ENCODE measurements around the gene F2RL1. TPM values are rescaled to one million over a fixed set of nuclear protein-coding genes. Genes with fewer than 3 reads are reported as not detected.
"Not testable (repeated sequence)": the region's sequence is repeated elsewhere in the genome, so short reads cannot be mapped to it uniquely, and the experiment has no call there.

Gene F2RL1
- polyA plus RNA-seq, 3 donors, result 38.2 to 43.0 (median 41.5) TPM

DNA sequence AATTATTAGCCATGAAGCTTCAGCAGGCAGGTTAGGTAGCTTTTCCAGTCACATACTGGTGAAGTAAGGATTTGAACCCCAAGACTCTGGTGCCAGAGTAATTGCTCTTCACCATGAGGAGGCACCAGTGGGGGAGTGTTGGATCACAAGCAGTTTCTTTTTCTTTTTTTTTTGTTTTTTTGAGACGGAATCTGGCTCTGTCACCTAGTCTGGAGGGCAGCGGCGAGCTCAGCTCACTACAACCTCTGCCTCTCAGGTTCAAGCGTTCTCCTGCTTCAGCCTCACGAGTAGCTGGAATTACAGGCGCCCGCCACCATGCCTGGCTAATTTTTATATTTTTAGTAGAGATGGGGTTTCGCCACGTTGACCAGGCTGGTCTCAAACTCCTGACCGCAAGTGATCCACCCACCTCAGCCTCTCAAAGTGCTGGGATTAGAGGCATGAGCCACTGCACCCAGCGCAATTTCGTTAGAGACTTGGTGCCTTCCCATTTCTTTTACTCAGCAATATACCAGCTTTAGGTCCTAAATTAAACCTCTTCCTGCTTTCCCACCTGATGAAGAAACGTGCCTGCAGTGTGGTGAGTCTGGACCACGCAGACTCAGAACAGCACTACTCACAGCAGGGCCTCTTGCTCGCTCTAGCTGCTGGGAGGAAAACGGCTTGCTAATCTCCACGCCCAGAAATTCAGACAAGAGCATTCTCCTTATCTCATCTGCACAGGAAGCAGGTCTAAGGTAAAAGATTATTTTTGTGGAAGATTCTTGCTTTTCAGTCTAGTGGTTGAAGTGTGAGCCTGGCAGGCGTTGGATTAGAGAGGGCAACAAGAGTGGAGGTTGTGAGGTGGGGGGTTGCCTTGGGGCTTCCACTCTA is 30.8 kb downstream of the F2RL1 start, which contains the start of gene S100Z:
Gene S100Z (plus strand): TSS at position 596 of the 873 bp plus-strand sequence. CDS start 25,346 bp downstream, outside the sequence.
- DNase-seq (ENCODE audit: low read depth in 3 of 3, low spot score in 2 of 3), result no peak

DNA sequence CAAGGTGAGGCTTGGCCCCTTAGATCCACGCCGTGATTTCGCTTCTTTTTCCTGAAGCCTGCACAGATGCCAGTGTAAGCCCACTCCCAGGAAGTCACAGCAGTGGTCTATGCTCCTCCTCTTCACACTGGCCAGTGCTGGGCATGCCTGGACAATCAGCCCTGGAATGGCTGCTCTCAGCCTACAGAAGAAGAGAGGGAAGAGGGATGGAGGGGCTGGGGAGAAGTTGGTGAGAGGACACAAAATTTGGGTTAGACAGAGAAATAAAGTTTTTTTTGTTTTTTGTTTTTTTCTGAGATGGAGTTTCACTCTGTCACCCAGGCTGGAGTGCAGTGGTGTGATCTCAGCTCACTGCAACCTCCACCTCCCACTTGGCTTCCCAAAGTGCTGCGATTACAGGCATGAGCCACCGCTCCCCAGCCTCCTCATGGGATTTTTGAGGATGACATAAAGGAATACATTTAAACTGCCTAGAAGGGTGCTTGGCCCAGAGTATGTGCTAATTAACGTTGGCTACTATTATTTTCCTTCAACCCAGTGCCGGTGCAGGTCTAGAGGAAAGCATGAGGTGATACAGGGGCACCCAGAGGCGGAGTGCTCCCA is 31.8 kb downstream of the F2RL1 start:
- no peak for DNase-seq (ENCODE audit: low read depth in 3 of 3, low spot score in 2 of 3)

DNA sequence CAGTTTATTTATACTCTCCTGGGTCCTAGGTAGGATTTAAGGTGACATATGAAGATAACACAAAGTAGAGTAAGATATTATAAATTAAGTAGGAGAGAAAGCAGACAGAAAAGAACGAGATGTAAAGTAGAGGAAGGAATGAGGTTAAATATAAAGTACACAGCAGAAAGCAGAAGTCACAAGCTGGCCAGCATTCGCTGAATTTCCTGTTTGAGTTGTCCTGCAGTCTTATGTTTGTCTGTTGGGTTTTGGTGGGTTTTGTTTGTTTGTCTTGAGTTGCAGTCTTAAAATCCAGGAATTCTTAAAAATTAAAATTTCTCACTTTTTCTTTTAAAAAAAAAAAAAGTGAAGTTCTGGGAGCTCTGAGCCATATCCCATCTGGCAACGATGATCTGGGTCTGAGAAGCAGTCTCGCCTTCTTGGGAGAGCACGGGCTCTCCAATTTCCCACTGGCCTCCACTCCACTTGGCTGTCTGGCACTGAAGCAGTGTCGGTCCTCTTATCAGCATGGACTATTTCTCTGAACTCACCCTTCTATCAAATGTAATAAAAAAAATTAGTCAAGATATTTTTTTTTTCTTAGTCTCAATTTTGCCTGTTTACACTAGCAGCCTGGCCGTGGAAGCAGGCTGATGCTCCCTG is 33.0 kb downstream of the F2RL1 start:
- no peak for DNase-seq (ENCODE audit: low read depth in 3 of 3, low spot score in 2 of 3)

DNA sequence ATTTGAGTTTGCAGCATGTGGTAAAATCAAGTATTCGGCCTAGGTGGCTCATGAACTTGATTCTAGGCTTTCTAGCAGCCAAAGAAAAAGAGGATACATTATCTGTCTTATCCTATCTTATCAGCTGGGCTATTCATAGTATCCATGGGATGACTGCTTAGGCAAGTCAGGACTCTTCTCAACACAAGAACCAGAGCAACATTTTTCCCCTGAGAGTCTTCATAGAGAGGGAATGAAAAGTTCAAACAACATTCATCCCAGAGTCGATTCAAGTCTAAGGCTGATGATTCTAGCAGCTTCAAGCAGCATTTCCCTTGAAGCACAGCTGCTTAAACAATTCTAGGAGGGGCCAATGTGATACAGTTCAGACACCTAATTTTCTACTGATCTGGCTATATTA is 33.9 kb downstream of the F2RL1 start:
- no peak for DNase-seq (ENCODE audit: low read depth in 3 of 3, low spot score in 2 of 3)

DNA sequence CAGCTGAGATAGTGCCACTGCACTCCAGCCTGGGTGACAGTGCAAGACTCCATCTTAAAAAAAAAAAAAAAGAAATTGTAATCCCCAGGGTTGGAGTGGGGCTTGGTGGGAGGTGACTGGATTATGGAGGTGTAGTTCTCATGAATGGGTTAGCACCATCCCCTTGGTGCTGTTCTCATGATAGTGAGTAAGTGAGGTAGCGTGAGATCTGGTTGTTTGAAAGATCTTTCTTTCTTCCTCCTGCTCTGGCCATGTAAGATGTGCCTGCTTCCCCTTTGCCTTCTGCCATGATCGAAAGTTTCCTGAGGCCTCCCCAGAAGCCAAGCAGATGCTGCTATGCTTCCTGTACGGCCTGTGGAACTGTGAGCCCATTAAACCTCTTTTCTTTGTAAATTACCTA is 34.9 kb downstream of the F2RL1 start:
- DNase-seq (ENCODE audit: low read depth in 3 of 3, low spot score in 2 of 3), result not testable (repeated sequence)

DNA sequence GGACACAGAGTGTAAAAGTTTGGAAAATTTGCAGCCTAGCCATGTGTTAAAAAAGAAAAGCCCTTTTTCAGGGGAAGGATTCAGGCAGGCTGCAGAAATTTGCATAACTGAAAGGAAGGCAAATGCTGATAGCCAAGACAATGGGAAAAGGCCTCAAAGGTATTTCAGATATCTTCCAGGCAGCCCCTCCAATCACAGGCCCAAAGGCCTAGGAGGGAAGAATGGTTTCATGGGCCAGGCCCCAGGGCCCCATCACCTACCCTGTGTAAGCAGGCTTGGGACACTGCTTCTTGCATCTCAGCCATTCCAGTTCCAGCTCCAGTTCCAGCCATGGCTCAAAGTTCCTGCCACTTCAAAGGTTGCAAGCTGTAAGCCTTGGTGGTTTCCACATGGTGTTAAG is 35.8 kb downstream of the F2RL1 start:
- DNase-seq (ENCODE audit: low read depth in 3 of 3, low spot score in 2 of 3), result no peak

DNA sequence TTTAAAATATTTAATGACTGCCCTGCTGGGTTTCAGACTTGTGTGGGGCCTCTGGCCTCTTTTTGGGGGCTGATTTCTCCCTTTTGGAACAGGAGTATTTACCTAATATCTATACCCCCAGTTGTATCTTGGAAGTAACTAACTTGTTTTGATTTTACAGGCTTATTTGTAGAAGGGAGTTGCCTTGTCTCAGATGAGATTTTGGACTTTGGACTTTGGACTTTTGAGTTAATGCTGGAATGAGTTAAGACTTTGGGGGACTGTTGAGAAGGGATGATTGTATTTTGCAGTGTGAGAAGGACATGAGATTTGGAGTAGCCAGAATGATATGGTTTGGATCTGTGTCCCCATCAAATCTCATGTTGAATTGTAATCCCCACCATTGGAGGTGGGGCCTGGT is 36.7 kb downstream of the F2RL1 start:
- DNase-seq (ENCODE audit: low read depth in 3 of 3, low spot score in 2 of 3), result not testable (repeated sequence)

DNA sequence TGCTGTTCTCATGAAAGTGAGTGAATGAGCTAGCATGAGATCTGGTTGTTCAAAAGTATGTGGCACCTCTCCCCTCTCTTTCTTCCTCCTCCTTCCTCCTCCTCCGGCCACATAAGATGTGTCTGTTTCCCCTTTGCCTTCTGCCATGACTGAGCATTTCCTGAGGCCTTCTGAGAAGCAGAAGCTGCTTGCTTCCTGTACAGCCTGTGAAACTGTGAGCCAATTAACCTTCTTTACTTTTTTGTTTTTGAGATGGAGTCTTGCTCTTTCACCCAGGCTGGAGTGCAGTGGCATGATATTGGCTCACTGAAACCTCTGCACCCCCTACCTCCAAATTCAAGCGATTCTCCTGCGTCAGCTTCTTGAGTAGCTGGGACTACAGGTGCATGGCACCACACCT is 37.1 kb downstream of the F2RL1 start:
- DNase-seq (ENCODE audit: low read depth in 3 of 3, low spot score in 2 of 3), result no peak

DNA sequence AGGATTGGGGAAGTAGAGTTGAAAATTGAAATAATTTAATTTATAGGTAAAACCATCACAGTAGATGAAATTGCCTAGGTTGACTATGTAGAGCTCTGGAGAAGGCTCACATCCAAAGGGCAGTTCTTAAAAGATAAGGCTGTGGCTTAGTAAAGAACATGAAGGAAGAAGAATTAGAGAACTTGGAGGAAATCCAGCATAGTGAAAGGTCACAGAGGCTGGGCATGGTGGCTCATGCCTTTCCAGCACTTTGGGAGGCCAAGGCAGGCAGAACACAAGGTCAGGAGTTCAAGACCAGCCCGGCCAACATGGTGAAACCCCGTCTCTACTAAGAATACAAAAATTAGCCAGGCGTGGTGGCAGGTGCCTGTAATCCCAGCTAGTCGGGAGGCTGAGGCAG is 38.0 kb downstream of the F2RL1 start:
- not testable (repeated sequence) for DNase-seq (ENCODE audit: low read depth in 3 of 3, low spot score in 2 of 3)

DNA sequence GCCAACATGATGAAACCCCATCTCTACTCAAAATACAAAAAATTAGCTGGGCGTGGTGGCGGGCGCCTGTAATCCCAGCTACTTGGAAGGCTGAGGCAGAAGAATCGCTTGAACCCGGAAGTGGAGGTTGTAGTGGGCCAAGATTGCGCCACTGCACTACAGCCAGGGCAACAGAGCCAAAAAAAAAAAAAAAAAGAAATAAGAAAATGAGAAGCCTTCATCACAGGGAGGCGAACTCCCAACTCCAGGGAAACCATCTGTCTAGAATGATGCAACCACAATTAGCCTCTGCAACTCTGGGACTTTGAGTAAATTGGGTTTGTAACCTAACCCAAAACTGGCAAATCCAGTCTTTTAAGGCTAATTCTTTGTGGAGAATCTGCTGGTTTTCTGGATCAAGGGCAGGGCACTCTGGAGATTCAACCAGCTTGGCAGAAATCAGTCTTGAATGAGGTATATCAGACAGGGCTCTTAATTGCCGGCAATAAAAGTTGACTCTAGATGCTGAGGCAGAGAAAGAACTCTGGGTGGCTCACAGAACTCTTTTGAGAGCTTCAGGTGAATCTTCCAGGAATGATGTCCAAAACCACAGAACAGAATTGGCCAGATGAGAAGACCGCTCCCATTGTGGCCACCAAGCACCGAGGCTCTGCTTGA is 40.9 kb downstream of the F2RL1 start:
- no peak for DNase-seq (ENCODE audit: low read depth in 3 of 3, low spot score in 2 of 3)

DNA sequence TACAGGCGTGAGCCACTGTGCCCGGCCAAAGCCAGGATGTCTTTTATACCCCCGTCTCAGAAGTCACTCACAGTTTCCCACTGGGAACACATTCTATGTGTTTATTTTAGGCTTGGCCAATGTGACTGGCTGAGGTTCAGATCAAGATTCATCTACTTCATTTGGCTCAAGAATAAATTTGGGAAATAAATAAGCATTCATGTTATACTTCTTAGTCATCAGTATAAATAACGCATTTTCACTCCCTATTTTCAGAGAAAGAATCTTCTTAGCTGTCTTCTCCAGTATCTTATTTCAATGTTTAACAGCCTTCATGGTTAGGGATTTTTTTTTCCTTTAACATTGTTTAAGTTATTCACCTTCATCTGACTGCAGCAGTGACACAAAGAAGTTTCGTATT is 42.8 kb downstream of the F2RL1 start:
- peak in 1 of 3 donors; percentile 5 for DNase-seq (ENCODE audit: low read depth in 3 of 3, low spot score in 2 of 3)

DNA sequence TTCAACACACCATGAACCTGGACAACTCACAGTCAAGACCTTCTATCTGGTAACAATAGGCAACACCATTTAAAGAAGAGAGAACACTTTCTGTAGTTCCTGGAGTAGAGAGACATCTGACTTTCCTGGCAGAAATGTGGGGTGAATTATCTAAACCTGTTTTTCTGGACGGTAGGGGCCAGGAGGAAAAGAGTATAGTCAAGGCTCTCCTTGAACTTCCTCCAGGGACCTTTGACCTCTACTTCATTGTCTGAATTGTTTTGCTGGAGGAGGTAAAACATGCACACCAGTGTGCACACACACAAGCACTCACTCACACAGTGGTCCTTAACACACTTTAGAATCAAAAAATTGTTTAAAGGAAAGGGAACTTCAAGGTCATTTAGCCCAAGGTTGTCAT is 44.2 kb downstream of the F2RL1 start:
- DNase-seq (ENCODE audit: low read depth in 3 of 3, low spot score in 2 of 3), result no peak

DNA sequence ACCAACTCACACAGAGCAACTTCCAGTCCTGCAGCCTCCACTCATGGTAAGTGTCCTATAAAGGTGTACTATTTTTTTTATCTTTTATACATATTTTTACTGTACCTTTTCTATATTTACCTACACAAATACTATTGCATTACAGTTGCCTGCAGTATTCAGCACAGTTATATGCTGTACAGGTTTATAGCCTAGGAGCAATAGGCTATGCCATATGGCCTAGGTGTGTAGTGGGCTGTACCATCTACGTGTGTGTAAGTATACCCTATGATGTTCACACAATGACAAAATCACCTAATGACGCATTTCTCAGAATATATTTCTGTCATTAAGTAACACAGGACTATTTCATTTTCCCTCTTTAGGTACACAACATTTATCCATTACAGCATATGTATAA is 47.7 kb downstream of the F2RL1 start:
- DNase-seq (ENCODE audit: low read depth in 3 of 3, low spot score in 2 of 3), result no peak

DNA sequence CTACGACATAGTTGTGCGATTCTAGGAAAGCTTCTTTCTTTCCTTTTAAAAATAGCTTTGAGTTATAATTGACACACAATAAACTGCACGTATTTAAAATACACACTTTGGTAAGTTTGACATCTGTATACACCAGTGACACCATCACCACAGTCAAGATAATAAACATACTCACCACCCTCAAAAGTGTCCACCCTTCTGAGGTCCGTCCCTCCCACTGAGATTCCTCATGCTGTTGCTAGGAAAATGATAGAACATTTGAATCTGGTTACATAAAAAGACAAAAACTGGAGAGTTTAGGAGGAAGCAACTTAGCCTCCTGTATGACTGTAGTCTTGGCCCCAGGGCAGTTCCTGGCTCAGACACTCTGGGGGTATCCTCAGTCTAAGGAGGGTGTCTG is 48.2 kb downstream of the F2RL1 start:
- no peak for DNase-seq (ENCODE audit: low read depth in 3 of 3, low spot score in 2 of 3)

DNA sequence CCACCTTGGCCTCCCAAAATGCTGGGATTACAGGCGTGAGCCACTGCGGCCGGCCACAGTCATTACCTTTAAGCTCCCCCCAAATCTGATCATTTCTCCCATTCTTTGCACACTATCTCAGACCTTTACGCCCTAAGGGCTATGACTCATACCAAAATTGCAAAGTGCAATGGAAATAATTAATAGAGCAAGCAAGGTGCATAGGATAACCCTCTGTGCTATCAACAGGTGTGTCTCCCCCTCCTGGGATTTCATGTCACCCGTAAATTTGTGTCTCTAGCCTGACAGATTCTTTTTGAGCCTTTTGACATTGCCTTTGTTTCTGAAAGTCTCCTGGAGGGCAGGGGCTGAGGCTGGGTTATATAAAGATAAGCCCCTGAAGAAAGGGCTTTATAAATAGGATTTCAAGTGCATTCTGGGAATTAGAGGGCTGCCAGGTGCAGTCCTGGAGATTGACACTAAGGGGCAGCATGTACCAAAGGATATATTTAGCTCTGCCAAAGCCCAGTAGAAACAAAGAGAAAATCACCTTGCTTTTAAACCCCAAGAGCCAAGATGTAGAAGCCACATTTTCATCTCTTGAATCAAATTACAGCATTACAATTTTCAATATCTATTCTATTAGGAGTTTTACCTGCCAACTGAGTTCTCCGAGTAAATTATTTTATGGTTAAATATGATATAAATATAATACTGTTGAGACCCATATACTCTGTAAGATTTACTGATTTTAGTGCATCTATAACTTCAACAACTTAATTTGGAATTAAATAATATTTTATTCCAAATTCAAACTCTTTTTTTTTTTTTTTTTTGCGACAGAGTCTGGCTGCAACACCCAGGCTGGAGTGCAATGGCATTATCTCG is 49.2 kb downstream of the F2RL1 start:
- peak; percentile 45 to 52 (median 51) for DNase-seq (ENCODE audit: low read depth in 3 of 3, low spot score in 2 of 3)

DNA sequence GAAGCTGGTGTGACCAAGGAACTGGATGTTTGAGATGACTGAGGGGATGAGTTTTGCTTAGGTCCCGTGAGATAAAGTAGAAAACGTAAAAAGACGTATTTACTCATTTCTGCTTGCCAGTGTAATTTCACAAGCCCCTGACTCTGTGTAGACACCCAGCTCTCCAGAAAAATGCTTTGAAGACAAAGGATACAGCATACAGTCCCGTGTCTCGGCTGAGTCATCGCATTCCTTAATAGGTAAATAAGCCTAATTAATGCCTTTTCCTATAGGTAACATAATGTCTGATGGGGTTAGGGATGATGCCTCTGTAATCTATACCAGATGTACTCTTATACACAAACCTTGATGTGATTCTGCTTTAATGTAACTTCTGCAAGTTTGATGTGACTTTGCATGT is 51.2 kb downstream of the F2RL1 start:
- no peak for DNase-seq (ENCODE audit: low read depth in 3 of 3, low spot score in 2 of 3)

DNA sequence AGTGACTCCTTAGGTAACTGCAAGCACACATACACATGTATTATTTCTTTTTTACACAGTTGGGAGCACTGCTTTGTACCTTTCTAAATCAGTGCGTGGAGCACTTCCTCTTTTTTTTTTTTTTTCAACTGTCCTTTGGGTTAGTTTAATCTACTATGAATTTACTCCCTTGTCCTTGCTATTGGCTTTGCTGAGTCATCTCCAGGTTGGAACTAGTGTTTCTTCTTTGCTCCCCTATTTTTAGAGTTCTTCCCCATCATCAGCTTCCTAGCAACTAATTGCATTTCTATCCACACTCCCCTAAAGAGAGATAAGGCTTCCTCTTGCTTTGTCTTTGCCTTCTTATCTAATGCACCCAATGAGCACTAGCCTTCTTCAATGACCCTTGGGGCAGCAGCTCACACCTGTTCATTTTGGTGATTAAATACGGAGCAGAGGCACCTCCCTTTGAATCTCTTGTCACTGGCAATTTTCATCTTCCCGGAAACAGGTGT is 55.3 kb downstream of the F2RL1 start:
- DNase-seq (ENCODE audit: low read depth in 3 of 3, low spot score in 2 of 3), result no peak

Data from right renal cortex interstitium (tissue), 3 donors.